GM12892 (cell line): ENCODE measurements around the gene CLIC5.
"Not testable (repeated sequence)": the region's sequence is repeated elsewhere in the genome, so short reads cannot be mapped to it uniquely, and the experiment has no call there.

Experiments used
- DNase-seq: peaks from one replicate; pipeline ENCODE4 v3.0.0; 2011; ENCODE audit not compliant: insufficient read length
- FAIRE-seq: peaks from 2 replicates; lab custom pipeline; 2011; peaks lifted over from hg19 to GRCh38; lab: Jason Lieb, UNC
- POLR2A ChIP-seq: IDR thresholded peaks from 2 replicates; pipeline ENCODE4 v1.6.1; 2011; ENCODE audit warnings: low read depth, low read length, control low read depth
- POLR2AphosphoS5 ChIP-seq: IDR thresholded peaks from 2 replicates; pipeline ENCODE4 v1.6.1; 2011; ENCODE audit warnings: low read depth, low read length, control low read depth
- TAF1 ChIP-seq: IDR thresholded peaks from 2 replicates; pipeline ENCODE4 v1.6.1; 2011; ENCODE audit warnings: low read depth, mild to moderate bottlenecking, control low read depth, low read length, borderline replicate concordance

The CLIC5 gene

DNA sequence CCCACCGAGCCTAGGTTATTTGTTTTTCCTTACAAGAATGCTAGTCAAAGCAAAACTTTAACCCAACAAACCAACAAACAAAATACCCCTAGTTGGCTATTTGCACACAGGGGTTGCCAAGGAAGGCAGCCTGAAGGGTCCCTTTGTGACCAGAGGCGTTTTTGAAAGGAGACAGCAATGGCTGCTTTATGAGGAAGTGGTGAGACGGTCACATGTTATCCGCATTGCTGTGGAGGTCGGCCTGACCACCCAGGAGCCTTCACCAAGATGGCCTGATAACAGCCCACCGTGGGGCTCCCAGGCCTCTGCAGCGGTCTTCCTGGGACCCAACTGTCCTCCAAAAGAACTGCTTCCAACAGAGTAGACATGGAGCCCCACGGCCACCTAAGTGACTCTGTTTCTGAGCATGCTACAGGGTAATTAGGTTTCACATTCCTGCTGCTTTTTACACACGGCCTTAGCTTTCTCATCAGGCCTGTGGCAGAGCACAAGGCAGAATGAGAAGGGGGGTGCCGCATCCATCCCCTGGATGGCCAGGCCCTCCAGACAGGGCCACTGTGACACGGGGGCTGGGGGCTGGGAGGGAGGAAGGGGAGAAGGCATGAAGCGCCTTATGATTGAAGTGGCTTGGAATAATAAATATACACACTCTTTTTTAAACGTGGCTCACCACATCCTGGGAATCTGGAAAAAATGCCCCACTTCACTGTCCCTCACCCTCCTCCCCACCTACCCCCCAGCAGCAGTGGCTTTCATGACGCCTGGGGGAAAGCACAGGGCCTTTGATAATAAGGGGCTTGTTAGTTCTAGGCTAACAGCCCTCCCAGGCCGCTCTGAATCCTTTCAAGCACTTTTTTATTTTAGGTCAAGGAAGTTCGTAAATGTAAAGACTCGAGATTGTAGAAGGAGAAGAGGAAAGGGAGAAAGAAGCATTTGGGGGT lies 86.0 kb downstream of the CLIC5 start:
- no peak for FAIRE-seq
- DNase-seq: no peak
- TF ChIP-seq TAF1 (no peak), POLR2AphosphoS5 (no peak), POLR2A (no peak)

GRCh38 chr6:45928721-45929305 lies 86.8 kb downstream of the CLIC5 start:
- FAIRE-seq (no peak), DNase-seq (no peak)
- TF ChIP-seq TAF1 (no peak), POLR2A (no peak), POLR2AphosphoS5 (no peak)

- FAIRE-seq (no peak), DNase-seq (no peak)
- TF ChIP-seq POLR2AphosphoS5 (no peak), TAF1 (no peak), POLR2A (no peak)
Measured at GRCh38 chr6:45927421-45928320, 88.0 kb downstream of the CLIC5 start.

GRCh38 chr6:45926423-45926822 lies 89.2 kb downstream of the CLIC5 start:
- DNase-seq, FAIRE-seq: not testable (repeated sequence)

- no peak for TF ChIP-seq TAF1
- no peak for TF ChIP-seq POLR2AphosphoS5
- no peak for TF ChIP-seq POLR2A
- no peak for DNase-seq
- no peak for FAIRE-seq
Measured at GRCh38 chr6:45924763-45925342, 90.8 kb downstream of the CLIC5 start.

GRCh38 chr6:45923831-45924391 lies 91.7 kb downstream of the CLIC5 start:
- FAIRE-seq: peak; percentile 53
- peak; percentile 23 for DNase-seq
- TF ChIP-seq TAF1 (no peak), POLR2AphosphoS5 (peak; percentile 76; the same call in 1 of the 2 replicates)

GRCh38 chr6:45922728-45923351 lies 92.8 kb downstream of the CLIC5 start:
- no peak for DNase-seq
- TF ChIP-seq TAF1 (no peak), POLR2AphosphoS5 (no peak), POLR2A (no peak)
- peak; percentile 78 for FAIRE-seq

GRCh38 chr6:45921691-45922281 lies 93.9 kb downstream of the CLIC5 start:
- DNase-seq: no peak
- no peak for FAIRE-seq
- TF ChIP-seq POLR2A (no peak), TAF1 (no peak), POLR2AphosphoS5 (no peak)

DNA sequence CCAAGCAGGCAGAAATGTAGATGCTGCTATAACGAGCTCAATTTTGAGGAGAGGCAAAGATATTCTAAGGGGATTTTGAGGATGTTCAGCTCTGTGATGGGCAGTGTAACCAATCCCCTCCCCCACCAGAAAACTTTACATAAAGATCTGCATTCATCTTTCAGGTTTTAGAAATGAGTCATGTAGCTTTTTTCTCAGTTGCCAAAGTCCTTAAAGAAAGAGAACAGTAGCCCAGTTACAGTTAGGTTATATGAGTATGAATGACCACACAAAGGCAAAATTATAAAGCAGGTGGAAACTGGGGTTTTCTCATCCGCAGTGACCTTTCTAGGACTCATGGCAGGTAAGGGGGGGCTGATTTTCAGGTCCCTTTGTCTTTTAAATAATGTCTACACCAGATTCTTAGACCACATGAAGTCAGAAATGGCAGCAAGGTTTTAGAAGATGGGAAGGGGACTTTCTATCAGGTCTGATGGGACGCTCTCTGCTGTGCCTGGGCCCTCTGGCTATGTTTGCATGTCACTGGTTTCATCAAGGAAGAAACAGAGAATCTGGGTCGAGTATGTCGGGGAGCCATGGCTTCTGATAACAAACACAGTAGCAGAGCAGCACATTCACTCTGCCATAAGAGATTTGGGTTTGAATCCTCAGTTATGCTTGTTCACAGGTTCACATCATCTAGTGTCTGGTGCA lies 94.7 kb downstream of the CLIC5 start:
- DNase-seq (no peak), FAIRE-seq (no peak)
- TF ChIP-seq POLR2A: no peak
- TF ChIP-seq TAF1: no peak
- TF ChIP-seq POLR2AphosphoS5: no peak
